Subcutaneous abdominal adipose tissue (tissue), 5 donors: Measurements from ENCODE around the gene EFNA4.

Experiments
- H3K27ac ChIP-seq: one replicate; pipeline ENCODE4 v1.7.0; 2013; ENCODE audit warnings: low read depth, mild to moderate bottlenecking, inconsistent platforms, low read length, moderate library complexity
- H3K27me3 ChIP-seq, 5 donors: one replicate each; pipeline ENCODE4 v1.7.0; 2013; ENCODE audit warnings: low read length in 5 of 5, inconsistent platforms in 1 of 5; ENCODE audit not compliant: control insufficient read depth in 5 of 5, insufficient read depth in 4 of 5
- H3K36me3 ChIP-seq, 5 donors: one replicate each; pipeline ENCODE4 v1.7.0; 2013; ENCODE audit warnings: low read length in 5 of 5; ENCODE audit not compliant: control insufficient read depth in 5 of 5, insufficient read depth in 5 of 5
- H3K4me1 ChIP-seq, 5 donors: one replicate each; pipeline ENCODE4 v1.7.0; 2013; ENCODE audit warnings: low read length in 5 of 5, mild to moderate bottlenecking in 3 of 5, moderate library complexity in 1 of 5; ENCODE audit not compliant: control insufficient read depth in 5 of 5, insufficient read depth in 5 of 5
- H3K4me3 ChIP-seq, 5 donors: one replicate each; pipeline ENCODE4 v1.7.0; 2013; ENCODE audit warnings: low read length in 5 of 5, low read depth in 1 of 5
- H3K9ac ChIP-seq, 5 donors: one replicate each; pipeline ENCODE4 v1.7.0; 2013; ENCODE audit warnings: low read length in 5 of 5, mild to moderate bottlenecking in 4 of 5, moderate library complexity in 3 of 5
- H3K9me3 ChIP-seq, 5 donors: one replicate each; pipeline ENCODE4 v1.7.0; 2013; ENCODE audit warnings: low read length in 5 of 5; ENCODE audit not compliant: control insufficient read depth in 5 of 5
- donor health status: healthy.
- donor health status: healthy.
- donor health status: healthy.
- donor health status: healthy.
- donor health status: healthy.

EFNA4 gene

DNA sequence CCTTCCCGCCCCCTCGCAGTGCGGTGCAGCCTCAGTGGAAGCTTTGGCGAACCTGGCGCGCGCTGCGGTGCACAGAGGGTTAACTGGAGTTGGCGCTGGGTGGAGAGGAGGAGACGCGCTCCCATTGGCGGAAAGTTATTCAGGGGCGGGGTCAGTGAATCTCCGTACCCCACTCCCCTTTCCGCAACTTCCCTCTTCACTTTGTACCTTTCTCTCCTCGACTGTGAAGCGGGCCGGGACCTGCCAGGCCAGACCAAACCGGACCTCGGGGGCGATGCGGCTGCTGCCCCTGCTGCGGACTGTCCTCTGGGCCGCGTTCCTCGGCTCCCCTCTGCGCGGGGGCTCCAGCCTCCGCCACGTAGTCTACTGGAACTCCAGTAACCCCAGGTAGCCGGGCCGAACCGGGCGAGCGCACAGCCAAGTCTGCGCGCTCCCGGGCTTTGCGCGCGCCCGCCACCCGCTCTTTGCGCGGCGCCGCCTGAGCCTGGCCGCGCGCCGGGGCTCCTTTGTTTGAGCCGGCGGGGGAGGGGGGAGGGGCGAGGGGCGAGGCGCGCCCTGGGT is at the start of gene EFNA4:
Gene EFNA4 (plus strand): TSS at position 191 of the 561 bp plus-strand sequence. CDS start 84 bp downstream, at position 275.
- peak within 1 kb of the TSS; percentile 65 to 89 (median 74) for H3K4me3 ChIP-seq
- peaks cover 7 to 44% (median 35%) of the 10 kb centered on the region in 5 donors for H3K4me1 ChIP-seq
- no peaks in the 10 kb centered on the region for H3K27me3 ChIP-seq
- no peaks in the 10 kb centered on the region for H3K9me3 ChIP-seq
- H3K9ac ChIP-seq: peak within 1 kb of the TSS in 4 of 5 donors; percentile 42 to 74 (median 46)
- peaks cover 0 to 32% (median 26%) of the 10 kb centered on the region in 5 donors for H3K36me3 ChIP-seq
- H3K27ac ChIP-seq: no peak within 1 kb of the TSS

GRCh38 chr1:155014709-155015508 is 48.6 kb upstream of the EFNA4 start:
- H3K27ac ChIP-seq: peak overlapping the region; percentile 96
- H3K9me3 ChIP-seq: no peaks in the 10 kb centered on the region
- peaks cover 0 to 33% (median 21%) of the 10 kb centered on the region in 5 donors for H3K36me3 ChIP-seq
- no peak overlapping the region for H3K4me3 ChIP-seq
- H3K27me3 ChIP-seq: no peaks in the 10 kb centered on the region
- peaks cover 7 to 70% (median 62%) of the 10 kb centered on the region in 5 donors for H3K4me1 ChIP-seq
- H3K9ac ChIP-seq: no peak overlapping the region

GRCh38 chr1:155015527-155016230 is 47.9 kb upstream of the EFNA4 start:
- Histone ChIP-seq H3K9me3 (no peaks in the 10 kb centered on the region), H3K27ac (peak overlapping the region; percentile 96), H3K9ac (no peak overlapping the region), H3K27me3 (no peaks in the 10 kb centered on the region), H3K4me1 (peaks cover 7 to 63% (median 54%) of the 10 kb centered on the region in 5 donors), H3K36me3 (peaks cover 0 to 33% (median 21%) of the 10 kb centered on the region in 5 donors), H3K4me3 (no peak overlapping the region)

GRCh38 chr1:155016231-155016831 is 47.2 kb upstream of the EFNA4 start:
- Histone ChIP-seq H3K9ac (peak overlapping the region in 4 of 5 donors; percentile 65 to 77 (median 66)), H3K4me1 (peaks cover 7 to 56% (median 48%) of the 10 kb centered on the region in 5 donors), H3K27ac (peak overlapping the region; percentile 96)

GRCh38 chr1:155017041-155017945 is 46.2 kb upstream of the EFNA4 start:
- H3K27ac ChIP-seq: peak overlapping the region; percentile 96
- peak overlapping the region in 4 of 5 donors; percentile 65 to 77 (median 66) for H3K9ac ChIP-seq
- H3K27me3 ChIP-seq: no peaks in the 10 kb centered on the region
- peak overlapping the region in 4 of 5 donors; percentile 51 to 62 (median 56) for H3K4me3 ChIP-seq
- peaks cover 0 to 29% (median 21%) of the 10 kb centered on the region in 5 donors for H3K36me3 ChIP-seq
- H3K4me1 ChIP-seq: peaks cover 2 to 47% (median 38%) of the 10 kb centered on the region in 5 donors
- H3K9me3 ChIP-seq: no peaks in the 10 kb centered on the region

More at GRCh38 chr1:155016231-155016831, 47.2 kb upstream of the EFNA4 start:
- Histone ChIP-seq H3K36me3 (peaks cover 0 to 29% (median 21%) of the 10 kb centered on the region in 5 donors), H3K4me3 (peak overlapping the region in 1 of 5 donors; percentile 62), H3K9me3 (no peaks in the 10 kb centered on the region), H3K27me3 (no peaks in the 10 kb centered on the region)

DNA sequence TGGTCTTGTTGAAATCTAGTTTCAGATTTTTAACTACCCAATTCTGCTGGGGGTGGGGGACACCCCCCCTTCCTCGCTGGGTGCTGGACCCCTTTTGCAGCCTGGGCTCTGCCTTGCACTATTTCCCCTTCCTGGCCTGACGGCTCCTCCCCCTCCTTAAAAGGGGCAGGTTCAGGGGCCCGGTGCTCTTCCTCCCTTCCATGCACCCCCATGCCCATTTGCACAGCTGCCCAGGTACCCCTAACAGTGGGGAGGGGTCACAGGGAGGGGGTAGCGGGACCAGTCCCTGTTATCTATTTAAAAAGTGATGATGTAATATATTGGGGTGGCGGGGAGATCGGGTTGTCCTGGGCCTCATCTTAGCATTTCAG is 45.6 kb upstream of the EFNA4 start:
- peak overlapping the region in 4 of 5 donors; percentile 58 to 77 (median 66) for H3K9ac ChIP-seq

GRCh38 chr1:155018617-155019348 is 44.8 kb upstream of the EFNA4 start:
- Histone ChIP-seq H3K27me3 (no peaks in the 10 kb centered on the region), H3K4me1 (peaks cover 0 to 35% (median 27%) of the 10 kb centered on the region in 5 donors), H3K9me3 (no peaks in the 10 kb centered on the region), H3K27ac (peak overlapping the region; percentile 96), H3K4me3 (peak overlapping the region in 1 of 5 donors; percentile 9), H3K9ac (peak overlapping the region in 3 of 5 donors; percentile 43 to 66 (median 58)), H3K36me3 (peaks cover 0 to 29% (median 21%) of the 10 kb centered on the region in 5 donors)

More for the DNA sequence above, 45.6 kb upstream of the EFNA4 start:
- H3K36me3 ChIP-seq: peaks cover 0 to 29% (median 21%) of the 10 kb centered on the region in 5 donors
- peak overlapping the region in 4 of 5 donors; percentile 51 to 62 (median 56) for H3K4me3 ChIP-seq
- H3K9me3 ChIP-seq: no peaks in the 10 kb centered on the region
- H3K27ac ChIP-seq: peak overlapping the region; percentile 96
- peaks cover 0 to 40% (median 32%) of the 10 kb centered on the region in 5 donors for H3K4me1 ChIP-seq
- no peaks in the 10 kb centered on the region for H3K27me3 ChIP-seq

DNA sequence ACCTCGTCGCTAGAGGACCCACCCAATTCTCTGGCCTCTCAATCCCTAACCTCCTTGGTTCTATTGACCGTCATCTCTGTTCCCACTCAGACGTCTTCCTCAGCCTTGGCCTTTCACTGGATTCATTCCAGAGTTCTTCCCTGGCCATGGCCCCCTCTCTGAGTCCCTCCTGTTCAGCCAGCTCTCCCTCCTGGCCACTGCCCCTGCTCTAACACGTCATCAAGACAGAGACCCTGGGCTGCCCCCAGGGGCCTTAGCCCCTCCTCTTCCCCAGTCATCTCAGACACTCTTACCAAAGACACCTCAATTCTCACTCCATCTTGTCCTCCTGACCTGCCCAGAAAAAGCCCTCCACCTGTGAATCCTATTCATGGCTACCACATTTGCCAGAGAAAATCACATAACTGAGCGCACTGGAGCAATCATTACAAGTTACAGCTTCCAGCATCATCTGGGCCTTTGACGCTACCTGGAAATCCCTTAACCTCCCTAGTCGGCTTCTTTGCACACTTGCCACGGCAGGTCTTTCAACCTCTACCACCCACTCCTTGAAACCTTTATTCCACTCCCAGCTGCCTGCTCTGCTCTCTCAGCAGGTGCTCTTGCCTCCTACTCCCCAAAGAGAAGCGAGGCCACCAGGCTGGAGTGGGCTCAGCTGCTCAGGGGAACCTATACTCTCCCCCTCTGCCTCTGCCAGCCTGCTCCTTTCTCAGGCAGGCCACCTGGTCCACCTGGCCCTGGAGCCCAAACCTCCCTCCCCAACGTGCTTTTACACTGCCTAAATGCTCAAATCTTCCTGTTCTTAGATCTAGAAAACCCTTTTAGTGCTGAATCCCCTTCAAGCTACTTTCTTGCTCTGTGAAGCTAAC is 43.9 kb upstream of the EFNA4 start:
- Histone ChIP-seq H3K4me1 (peaks cover 0 to 33% (median 27%) of the 10 kb centered on the region in 5 donors), H3K4me3 (no peak overlapping the region), H3K27ac (no peak overlapping the region), H3K27me3 (no peaks in the 10 kb centered on the region), H3K9me3 (no peaks in the 10 kb centered on the region), H3K36me3 (peaks cover 0 to 21% (median 17%) of the 10 kb centered on the region in 5 donors), H3K9ac (peak overlapping the region in 1 of 5 donors; percentile 58)
